Breast epithelium (tissue), 3 donors: Measurements from ENCODE around the gene SLC30A1.

ENCODE experiments used
- CTCF ChIP-seq, 3 donors: fragments of 450-650 bp; IDR thresholded peaks; one replicate each; pipeline ENCODE4 v1.5.1; 2016 to 2017; ENCODE audit warnings: antibody characterized with exemption in 3 of 3, mild to moderate bottlenecking in 3 of 3, moderate library complexity in 3 of 3
- POLR2AphosphoS5 ChIP-seq, 3 donors: sonication (generic); formaldehyde crosslinking; IDR thresholded peaks; one replicate each; pipeline ENCODE4 v1.6.1; 2017; ENCODE audit warnings: antibody characterized with exemption in 3 of 3

DNA sequence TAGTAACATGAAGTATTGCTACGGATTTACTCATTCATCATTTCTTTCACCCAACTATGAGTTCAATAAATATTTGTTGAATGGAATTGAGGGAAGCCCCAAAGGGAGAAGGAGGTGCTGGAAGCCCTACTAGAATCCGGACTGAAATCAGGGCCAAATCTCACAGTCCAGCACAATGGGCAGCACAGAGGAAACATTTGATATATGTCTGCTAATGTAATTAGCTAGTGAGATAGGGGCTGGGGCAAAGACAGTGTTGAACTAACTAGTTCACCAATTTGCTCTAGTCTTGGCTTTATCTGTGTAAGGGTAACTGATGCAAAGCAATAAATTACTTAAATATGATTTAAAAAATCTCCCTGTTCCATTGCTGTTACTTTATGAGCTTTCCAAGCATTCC is 26.1 kb upstream of the SLC30A1 start:
- TF ChIP-seq POLR2AphosphoS5 (IDR thresholded peaks at IDR 0.05) (no peak), CTCF (IDR thresholded peaks at IDR 0.05) (no peak)
